Measurements from ENCODE around the gene DCUN1D3. TPM values are rescaled to one million over a fixed set of nuclear protein-coding genes. Genes with fewer than 3 reads are reported as not detected.

Gene DCUN1D3
- total RNA-seq, 1 donor from 2014 or later: 12.9 TPM

- no peaks in the 10 kb centered on the region for H3K27me3 Mint-ChIP-seq
- peaks cover 8% of the 10 kb centered on the region for H3K36me3 Mint-ChIP-seq
- no peak overlapping the region for H3K27ac Mint-ChIP-seq
- DNase-seq (ENCODE audit: extremely low spot score, unreplicated experiment): no peak
- TF ChIP-seq, protein P1, sequence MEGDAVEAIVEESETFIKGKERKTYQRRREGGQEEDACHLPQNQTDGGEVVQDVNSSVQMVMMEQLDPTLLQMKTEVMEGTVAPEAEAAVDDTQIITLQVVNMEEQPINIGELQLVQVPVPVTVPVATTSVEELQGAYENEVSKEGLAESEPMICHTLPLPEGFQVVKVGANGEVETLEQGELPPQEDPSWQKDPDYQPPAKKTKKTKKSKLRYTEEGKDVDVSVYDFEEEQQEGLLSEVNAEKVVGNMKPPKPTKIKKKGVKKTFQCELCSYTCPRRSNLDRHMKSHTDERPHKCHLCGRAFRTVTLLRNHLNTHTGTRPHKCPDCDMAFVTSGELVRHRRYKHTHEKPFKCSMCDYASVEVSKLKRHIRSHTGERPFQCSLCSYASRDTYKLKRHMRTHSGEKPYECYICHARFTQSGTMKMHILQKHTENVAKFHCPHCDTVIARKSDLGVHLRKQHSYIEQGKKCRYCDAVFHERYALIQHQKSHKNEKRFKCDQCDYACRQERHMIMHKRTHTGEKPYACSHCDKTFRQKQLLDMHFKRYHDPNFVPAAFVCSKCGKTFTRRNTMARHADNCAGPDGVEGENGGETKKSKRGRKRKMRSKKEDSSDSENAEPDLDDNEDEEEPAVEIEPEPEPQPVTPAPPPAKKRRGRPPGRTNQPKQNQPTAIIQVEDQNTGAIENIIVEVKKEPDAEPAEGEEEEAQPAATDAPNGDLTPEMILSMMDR (conservative IDR thresholded peaks at IDR 0.05): no peak
- H3K4me3 Mint-ChIP-seq: no peak overlapping the region
- H3K9me3 Mint-ChIP-seq: no peaks in the 10 kb centered on the region
- no peaks in the 10 kb centered on the region for H3K4me1 Mint-ChIP-seq (ENCODE audit: unreplicated experiment)
Measured at GRCh38 chr16:20822521-20823325, 77.4 kb downstream of the DCUN1D3 start.

- H3K27me3 Mint-ChIP-seq: no peaks in the 10 kb centered on the region
- H3K27ac Mint-ChIP-seq: no peak overlapping the region
- H3K4me3 Mint-ChIP-seq: no peak overlapping the region
- no peaks in the 10 kb centered on the region for H3K4me1 Mint-ChIP-seq (ENCODE audit: unreplicated experiment)
- peaks cover 14% of the 10 kb centered on the region for H3K36me3 Mint-ChIP-seq
- DNase-seq (ENCODE audit: extremely low spot score, unreplicated experiment): no peak
- TF ChIP-seq, protein P1 (conservative IDR thresholded peaks at IDR 0.05): no peak
- H3K9me3 Mint-ChIP-seq: no peaks in the 10 kb centered on the region
Measured at GRCh38 chr16:20821682-20822081, 78.5 kb downstream of the DCUN1D3 start.

GRCh38 chr16:20818929-20819585, 81.1 kb downstream of the DCUN1D3 start:
- Mint-ChIP-seq H3K36me3 (peaks cover 15% of the 10 kb centered on the region), H3K9me3 (no peaks in the 10 kb centered on the region), H3K27ac (no peak overlapping the region), H3K4me3 (no peak overlapping the region), H3K27me3 (no peaks in the 10 kb centered on the region), H3K4me1 (ENCODE audit: unreplicated experiment) (no peaks in the 10 kb centered on the region)
- TF ChIP-seq, protein P1 (conservative IDR thresholded peaks at IDR 0.05): no peak
- DNase-seq (ENCODE audit: extremely low spot score, unreplicated experiment): no peak

DNA sequence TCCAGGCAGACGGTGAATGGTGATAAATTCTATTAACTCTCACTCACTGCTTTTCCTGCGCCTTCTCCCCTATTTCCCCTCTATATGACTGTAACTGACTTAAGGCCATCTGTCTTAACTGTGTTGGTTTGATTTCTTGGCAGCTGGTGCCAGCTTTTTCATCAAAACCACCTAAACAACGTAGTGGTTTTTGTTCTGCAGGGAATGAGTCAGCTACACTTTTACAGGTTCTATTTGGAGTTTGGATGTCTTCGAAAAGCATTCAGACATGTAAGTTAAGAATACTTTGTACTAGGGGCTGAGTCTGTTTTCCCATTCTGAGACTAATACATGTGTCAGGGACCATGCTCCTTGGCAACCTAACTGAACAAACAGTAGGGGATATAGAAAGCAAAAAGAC, 85.4 kb downstream of the DCUN1D3 start:
- Mint-ChIP-seq H3K36me3 (peaks cover 7% of the 10 kb centered on the region), H3K9me3 (no peaks in the 10 kb centered on the region), H3K27me3 (no peaks in the 10 kb centered on the region), H3K4me3 (no peak overlapping the region), H3K4me1 (ENCODE audit: unreplicated experiment) (peaks cover 5% of the 10 kb centered on the region), H3K27ac (no peak overlapping the region)
- TF ChIP-seq, protein P1 (conservative IDR thresholded peaks at IDR 0.05): no peak
- DNase-seq (ENCODE audit: extremely low spot score, unreplicated experiment): no peak

DNA sequence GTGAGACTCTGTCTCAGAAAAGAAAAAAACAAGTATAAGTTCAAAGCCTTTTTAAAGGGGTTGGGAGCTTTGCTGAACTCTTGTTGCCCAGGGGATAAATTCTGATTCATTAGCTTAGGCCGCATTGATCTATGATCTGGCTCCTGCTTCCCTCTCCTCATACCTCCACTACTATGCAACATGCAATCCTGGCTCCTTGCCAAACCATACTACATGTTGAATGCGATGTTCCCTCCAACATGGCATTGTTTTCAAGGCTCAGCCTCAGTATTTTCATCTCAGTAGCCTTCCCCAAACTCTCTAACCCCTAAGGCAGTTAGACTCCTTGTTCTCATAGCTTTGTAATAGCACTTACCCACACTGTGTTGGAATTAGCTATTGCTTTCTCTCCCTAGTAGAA, 87.6 kb downstream of the DCUN1D3 start:
- no peaks in the 10 kb centered on the region for H3K27me3 Mint-ChIP-seq

More for the DNA sequence above, 87.6 kb downstream of the DCUN1D3 start:
- peaks cover 5% of the 10 kb centered on the region for H3K4me1 Mint-ChIP-seq (ENCODE audit: unreplicated experiment)
- no peaks in the 10 kb centered on the region for H3K9me3 Mint-ChIP-seq
- no peak overlapping the region for H3K27ac Mint-ChIP-seq
- TF ChIP-seq, protein P1 (conservative IDR thresholded peaks at IDR 0.05): no peak
- DNase-seq (ENCODE audit: extremely low spot score, unreplicated experiment): no peak
- H3K36me3 Mint-ChIP-seq: peaks cover 7% of the 10 kb centered on the region
- no peak overlapping the region for H3K4me3 Mint-ChIP-seq
